Lower lobe of right lung (tissue), 2 donors: Measurements from ENCODE around the gene CLDN9. TPM values are rescaled to one million over a fixed set of nuclear protein-coding genes. Genes with fewer than 3 reads are reported as not detected.

Experiments used
- ATAC-seq, 2 donors: fragments of 200-7000 bp; cut with Tn5 transposase; one replicate each; pipeline ENCODE4 v1.9.1; 2020 to 2022; ENCODE audit warnings: mild to moderate bottlenecking in 2 of 2, moderate library complexity in 2 of 2
- DNase-seq: peaks from one replicate; pipeline ENCODE4 v3.0.0-alpha.2; 2020
- H3K27ac ChIP-seq: fragments of 200-600 bp; one replicate; pipeline ENCODE4 v1.8.0; 2022
- H3K27me3 ChIP-seq: fragments of 200-600 bp; one replicate; pipeline ENCODE4 v1.8.0; 2022; ENCODE audit warnings: low read depth
- H3K36me3 ChIP-seq: fragments of 200-600 bp; one replicate; pipeline ENCODE4 v1.8.0; 2022; ENCODE audit warnings: mild to moderate bottlenecking
- H3K4me1 ChIP-seq: fragments of 200-600 bp; one replicate; pipeline ENCODE4 v1.8.0; 2022
- H3K4me3 ChIP-seq: fragments of 200-600 bp; one replicate; pipeline ENCODE4 v1.8.0; 2022; ENCODE audit warnings: mild to moderate bottlenecking
- H3K9me3 ChIP-seq: fragments of 200-600 bp; one replicate; pipeline ENCODE4 v1.8.0; 2022
- intact Hi-C: fragments of 100-400 bp; cut with DNase I; formaldehyde crosslinking; loops from one replicate; pipeline ENCODE4 v1.11.0; 2022
- total RNA-seq: library from RNA; stranded (reverse); fragmentation: NEBNext Ultra II Directional; extraction: Animal tissue kit (Norgen Biotek cat#: 25700); gene quantifications from one replicate; pipeline ENCODE4 v1.2.1, GENCODE V29; 2021
- TF ChIP-seq, protein P1 (sequence below): fragments of 200-600 bp; IDR thresholded peaks from one replicate; pipeline ENCODE4 v1.8.0; 2022; ENCODE audit warnings: antibody characterized with exemption, mild to moderate bottlenecking
- donor health status: DM: no; HTN: yes; CAD: no; lungs with severe emphysema.

Gene CLDN9
- total RNA-seq, 1 donor from 2014 or later, result 1.0 TPM

DNA sequence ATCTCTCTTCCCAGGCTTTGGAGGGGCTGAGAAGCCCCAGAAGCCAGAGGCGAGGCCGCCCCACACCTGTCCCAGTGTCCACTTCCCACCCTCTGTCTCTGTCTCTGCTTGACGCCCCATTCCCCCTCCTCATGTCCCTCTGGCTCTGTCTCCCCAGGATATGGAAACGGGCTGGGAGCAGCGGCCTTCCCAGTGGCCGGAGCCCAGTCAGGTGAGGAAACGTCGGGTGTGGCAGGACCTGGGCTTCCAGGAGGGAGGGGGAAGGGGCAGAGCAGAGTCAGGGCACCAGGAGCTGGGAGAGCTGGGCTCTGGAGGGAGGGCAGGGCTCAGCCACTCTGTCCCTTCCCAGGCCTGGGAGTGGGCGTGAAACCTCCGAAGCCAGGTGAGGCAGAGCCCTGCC is 21.8 kb upstream of the CLDN9 start:
- peaks cover 9% of the 10 kb centered on the region for H3K27me3 ChIP-seq
- H3K4me3 ChIP-seq, result no peak overlapping the region
- TF ChIP-seq, protein P1, sequence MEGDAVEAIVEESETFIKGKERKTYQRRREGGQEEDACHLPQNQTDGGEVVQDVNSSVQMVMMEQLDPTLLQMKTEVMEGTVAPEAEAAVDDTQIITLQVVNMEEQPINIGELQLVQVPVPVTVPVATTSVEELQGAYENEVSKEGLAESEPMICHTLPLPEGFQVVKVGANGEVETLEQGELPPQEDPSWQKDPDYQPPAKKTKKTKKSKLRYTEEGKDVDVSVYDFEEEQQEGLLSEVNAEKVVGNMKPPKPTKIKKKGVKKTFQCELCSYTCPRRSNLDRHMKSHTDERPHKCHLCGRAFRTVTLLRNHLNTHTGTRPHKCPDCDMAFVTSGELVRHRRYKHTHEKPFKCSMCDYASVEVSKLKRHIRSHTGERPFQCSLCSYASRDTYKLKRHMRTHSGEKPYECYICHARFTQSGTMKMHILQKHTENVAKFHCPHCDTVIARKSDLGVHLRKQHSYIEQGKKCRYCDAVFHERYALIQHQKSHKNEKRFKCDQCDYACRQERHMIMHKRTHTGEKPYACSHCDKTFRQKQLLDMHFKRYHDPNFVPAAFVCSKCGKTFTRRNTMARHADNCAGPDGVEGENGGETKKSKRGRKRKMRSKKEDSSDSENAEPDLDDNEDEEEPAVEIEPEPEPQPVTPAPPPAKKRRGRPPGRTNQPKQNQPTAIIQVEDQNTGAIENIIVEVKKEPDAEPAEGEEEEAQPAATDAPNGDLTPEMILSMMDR, result no peak
- H3K27ac ChIP-seq, result no peak overlapping the region
- intact Hi-C loops, result no loop called here
- no peaks in the 10 kb centered on the region for H3K4me1 ChIP-seq
- no peak for ATAC-seq
- no peaks in the 10 kb centered on the region for H3K36me3 ChIP-seq
- H3K9me3 ChIP-seq, result no peaks in the 10 kb centered on the region
- no peak for DNase-seq

DNA sequence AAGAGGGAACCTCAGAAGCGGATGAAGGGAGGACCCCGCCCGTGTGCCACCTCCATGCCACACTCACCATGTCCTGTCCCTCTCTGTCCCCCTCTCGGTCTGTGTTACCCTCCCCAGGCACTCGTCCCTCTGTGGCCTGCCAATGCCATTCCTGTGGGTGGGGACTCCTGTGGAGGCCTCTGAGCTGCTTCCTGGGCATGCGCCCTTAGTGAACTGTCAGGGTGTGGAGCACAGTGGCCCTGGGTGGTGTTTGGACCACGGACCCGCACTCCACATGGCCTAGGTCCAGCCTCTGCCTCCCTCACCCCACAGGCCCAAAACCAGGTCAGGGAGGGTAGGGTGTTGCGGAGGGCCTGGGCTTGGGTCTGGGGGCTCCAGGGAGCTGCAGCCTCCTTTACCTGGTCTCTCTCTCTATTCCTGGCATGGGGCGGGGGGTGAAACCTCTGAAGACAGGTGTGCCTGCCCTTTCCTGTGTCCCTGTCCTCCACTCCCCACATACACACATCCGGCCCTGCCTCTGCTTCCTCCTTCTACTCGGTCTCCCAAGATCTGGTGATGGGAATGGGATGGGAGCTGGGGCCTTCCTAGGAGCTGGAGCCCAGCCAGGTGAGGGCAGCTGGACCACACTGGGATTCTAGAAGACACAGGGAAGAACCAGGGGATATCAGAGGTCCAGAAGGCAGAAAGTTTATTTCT is 21.0 kb upstream of the CLDN9 start:
- intact Hi-C loops, result no loop called here
- Histone ChIP-seq H3K4me3 (no peak overlapping the region), H3K9me3 (no peaks in the 10 kb centered on the region), H3K4me1 (no peaks in the 10 kb centered on the region), H3K36me3 (no peaks in the 10 kb centered on the region), H3K27me3 (peaks cover 9% of the 10 kb centered on the region), H3K27ac (no peak overlapping the region)
- ATAC-seq (no peak), DNase-seq (no peak)
- TF ChIP-seq, protein P1, result no peak

DNA sequence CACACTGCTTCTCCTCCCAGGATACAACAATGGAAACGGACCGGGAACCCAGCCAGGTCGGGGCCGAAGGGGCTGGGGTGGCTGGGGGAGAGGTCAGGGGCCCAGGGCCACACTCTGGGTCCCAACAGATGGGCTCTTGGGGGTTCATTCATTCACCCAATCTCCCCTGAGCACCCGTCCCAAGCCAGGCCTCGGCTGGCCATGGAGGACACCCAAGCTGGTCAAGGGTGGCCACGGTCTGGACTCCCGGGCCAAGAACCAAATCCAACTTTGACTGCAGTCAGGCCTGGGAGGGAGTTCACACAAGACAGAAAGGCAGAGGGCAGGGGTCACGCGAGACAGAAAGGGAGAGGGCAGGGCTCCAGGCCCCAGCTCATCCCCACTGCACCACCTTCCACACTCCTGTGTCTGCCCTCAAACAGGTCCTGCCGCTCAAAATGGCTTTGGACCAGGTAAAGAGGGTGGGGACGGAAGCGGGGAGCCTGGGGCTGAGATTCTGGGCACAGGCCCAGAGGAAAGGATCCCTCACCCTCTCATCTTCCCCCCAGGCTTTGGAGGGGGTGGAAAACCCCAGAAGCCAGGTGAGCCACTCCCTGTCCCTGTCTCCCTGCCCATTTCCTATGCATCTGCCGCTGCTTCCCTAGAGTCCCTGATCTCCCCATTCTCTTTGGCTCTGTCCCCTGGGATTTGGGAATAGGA is 20.2 kb upstream of the CLDN9 start:
- DNase-seq (no peak), ATAC-seq (no peak)
- Histone ChIP-seq H3K27ac (no peak overlapping the region), H3K4me1 (no peaks in the 10 kb centered on the region), H3K9me3 (no peaks in the 10 kb centered on the region), H3K27me3 (peaks cover 4% of the 10 kb centered on the region), H3K36me3 (no peaks in the 10 kb centered on the region), H3K4me3 (no peak overlapping the region)
- TF ChIP-seq, protein P1, result no peak
- intact Hi-C loops, result no loop called here

DNA sequence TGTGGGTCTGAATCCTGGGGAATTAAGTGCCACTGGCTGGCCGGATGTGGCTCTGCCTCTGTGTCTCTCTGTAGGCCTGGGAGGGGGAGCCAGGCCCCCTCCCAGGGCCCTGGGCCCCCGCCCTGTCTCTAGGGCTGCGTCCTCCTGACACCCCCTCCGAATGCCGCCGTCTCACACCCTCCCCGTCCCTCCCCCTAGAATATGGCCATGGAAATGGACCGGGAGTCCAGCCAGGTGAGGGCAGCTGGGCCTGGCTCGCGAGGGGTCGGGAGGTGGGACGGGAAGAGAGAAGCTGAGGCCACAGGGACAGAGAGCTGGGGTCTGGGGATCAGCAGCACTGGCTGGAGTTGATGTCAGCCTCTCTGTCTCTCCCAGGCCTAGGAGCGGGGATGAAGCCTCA is 16.4 kb upstream of the CLDN9 start:
- H3K27me3 ChIP-seq, result no peaks in the 10 kb centered on the region
- H3K9me3 ChIP-seq, result no peaks in the 10 kb centered on the region
- no peaks in the 10 kb centered on the region for H3K4me1 ChIP-seq
- no peak overlapping the region for H3K27ac ChIP-seq
- no peak overlapping the region for H3K4me3 ChIP-seq
- DNase-seq (no peak), ATAC-seq (no peak)
- intact Hi-C loops, result no loop called here
- no peaks in the 10 kb centered on the region for H3K36me3 ChIP-seq
- TF ChIP-seq, protein P1, result no peak

DNA sequence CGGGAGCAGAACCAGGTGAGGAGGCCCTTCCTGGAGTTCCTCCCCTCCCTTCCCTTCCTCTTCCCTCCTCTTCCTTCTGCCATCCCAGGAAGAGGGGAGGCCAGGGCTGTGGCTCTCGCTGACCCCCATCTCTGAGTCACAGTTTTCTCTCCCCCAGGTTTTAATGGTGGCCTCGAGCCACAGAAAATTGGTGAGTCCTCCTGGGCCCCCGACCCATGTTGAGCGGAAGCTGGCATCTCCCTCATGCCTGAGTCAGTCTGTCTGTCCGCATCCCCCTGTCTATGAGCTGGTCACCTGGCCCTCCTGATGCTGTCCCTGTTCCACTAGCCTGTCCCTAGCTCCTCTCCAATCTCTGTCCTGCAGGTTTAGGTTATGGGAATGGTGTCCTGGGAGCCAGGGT is 12.8 kb upstream of the CLDN9 start:
- H3K36me3 ChIP-seq, result no peaks in the 10 kb centered on the region
- TF ChIP-seq, protein P1, result no peak
- DNase-seq (no peak), ATAC-seq (no peak)
- H3K4me3 ChIP-seq, result no peak overlapping the region
- H3K27ac ChIP-seq, result no peak overlapping the region
- intact Hi-C loops, result no loop called here
- peaks cover 1% of the 10 kb centered on the region for H3K27me3 ChIP-seq
- no peaks in the 10 kb centered on the region for H3K9me3 ChIP-seq
- peaks cover 2% of the 10 kb centered on the region for H3K4me1 ChIP-seq
